Measurements from ENCODE around the gene PLXND1.
"Not testable (repeated sequence)": the region's sequence is repeated elsewhere in the genome, so short reads cannot be mapped to it uniquely, and the experiment has no call there.

PLXND1 gene

DNA sequence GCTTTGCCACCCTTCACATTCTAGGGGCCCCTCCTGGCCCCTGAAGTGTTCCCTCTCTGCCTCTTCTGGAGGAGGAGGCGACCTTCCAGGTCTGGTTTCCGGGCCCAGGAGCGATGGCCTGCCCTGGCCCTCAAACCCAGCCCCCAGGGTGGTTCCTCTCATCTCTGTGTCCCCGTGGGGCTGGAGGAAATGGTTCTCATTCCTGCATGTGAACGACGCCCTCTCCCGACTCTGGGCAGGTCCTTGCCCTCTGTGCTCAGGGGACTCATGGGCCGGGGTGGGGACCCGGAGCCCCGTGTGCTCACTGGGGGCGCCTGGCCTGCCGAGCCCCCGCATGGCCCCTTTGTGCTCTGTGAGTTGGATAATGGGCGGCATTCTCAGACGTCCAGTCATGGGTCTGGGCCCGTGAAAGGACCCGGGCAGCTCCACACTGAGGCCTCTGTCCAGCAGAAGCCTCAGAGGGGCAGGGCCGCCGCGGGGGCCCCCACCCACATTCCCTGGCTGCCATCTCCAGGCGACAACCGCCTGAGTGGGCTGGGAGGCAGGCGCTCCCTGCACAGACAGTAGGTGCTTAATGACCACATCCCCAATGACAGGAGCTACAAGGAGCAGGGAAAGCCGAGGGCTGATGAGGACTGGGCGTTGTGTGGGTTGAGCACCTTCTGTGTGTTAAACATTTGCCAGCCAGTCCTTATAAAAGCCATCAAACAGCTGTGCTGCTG, 5.5 kb upstream of the PLXND1 start:
- Histone ChIP-seq H3K9ac (ENCODE audit: low read depth, low read length) (peak overlapping the region; percentile 58; the same call in 1 of the 2 replicates), H3K9me3 (ENCODE audit: insufficient read depth, low read depth, low read length) (no peaks in the 10 kb centered on the region), H3K36me3 (ENCODE audit: insufficient read depth, low read length) (no peaks in the 10 kb centered on the region), H3K4me3 (ENCODE audit: low read length) (no peak overlapping the region), H3K27ac (ENCODE audit: low read depth, low read length) (peak overlapping the region; percentile 61), H3K27me3 (ENCODE audit: insufficient read depth, low read length) (peaks cover 3% of the 10 kb centered on the region; the same call in 1 of the 2 replicates), H3K4me1 (ENCODE audit: insufficient read depth, low read length) (peaks cover 17% of the 10 kb centered on the region)
- 32% methylated on average over 25 of the region's 25 CpGs for WGBS

- Histone ChIP-seq H3K9ac (ENCODE audit: low read depth, low read length) (peak overlapping the region; percentile 58; the same call in 1 of the 2 replicates), H3K4me1 (ENCODE audit: insufficient read depth, low read length) (peaks cover 17% of the 10 kb centered on the region), H3K27ac (ENCODE audit: low read depth, low read length) (peak overlapping the region; percentile 56), H3K4me3 (ENCODE audit: low read length) (no peak overlapping the region), H3K27me3 (ENCODE audit: insufficient read depth, low read length) (peaks cover 3% of the 10 kb centered on the region; the same call in 1 of the 2 replicates), H3K9me3 (ENCODE audit: insufficient read depth, low read depth, low read length) (no peaks in the 10 kb centered on the region), H3K36me3 (ENCODE audit: insufficient read depth, low read length) (no peaks in the 10 kb centered on the region)
- 86% methylated on average over 9 of the region's 9 CpGs for WGBS
These were observed 4.9 kb upstream of the PLXND1 start for GRCh38 chr3:129611446-129611800.

GRCh38 chr3:129610794-129611445, 4.4 kb upstream of the PLXND1 start:
- not testable (repeated sequence) for H3K4me3 ChIP-seq (ENCODE audit: low read length); H3K36me3 ChIP-seq (ENCODE audit: insufficient read depth, low read length); H3K27me3 ChIP-seq (ENCODE audit: insufficient read depth, low read length); H3K27ac ChIP-seq (ENCODE audit: low read depth, low read length); H3K9me3 ChIP-seq (ENCODE audit: insufficient read depth, low read depth, low read length); H3K9ac ChIP-seq (ENCODE audit: low read depth, low read length)
- 90% methylated on average over 9 of the region's 11 CpGs for WGBS
- peaks cover 17% of the 10 kb centered on the region for H3K4me1 ChIP-seq (ENCODE audit: insufficient read depth, low read length)

- Histone ChIP-seq H3K9ac (ENCODE audit: low read depth, low read length) (no peak overlapping the region), H3K4me1 (ENCODE audit: insufficient read depth, low read length) (peaks cover 17% of the 10 kb centered on the region), H3K27me3 (ENCODE audit: insufficient read depth, low read length) (peaks cover 14% of the 10 kb centered on the region), H3K4me3 (ENCODE audit: low read length) (no peak overlapping the region), H3K27ac (ENCODE audit: low read depth, low read length) (no peak overlapping the region), H3K36me3 (ENCODE audit: insufficient read depth, low read length) (no peaks in the 10 kb centered on the region), H3K9me3 (ENCODE audit: insufficient read depth, low read depth, low read length) (no peaks in the 10 kb centered on the region)
- 55% methylated on average over 10 of the region's 10 CpGs for WGBS
These were observed 3.8 kb upstream of the PLXND1 start for GRCh38 chr3:129610276-129610675.

DNA sequence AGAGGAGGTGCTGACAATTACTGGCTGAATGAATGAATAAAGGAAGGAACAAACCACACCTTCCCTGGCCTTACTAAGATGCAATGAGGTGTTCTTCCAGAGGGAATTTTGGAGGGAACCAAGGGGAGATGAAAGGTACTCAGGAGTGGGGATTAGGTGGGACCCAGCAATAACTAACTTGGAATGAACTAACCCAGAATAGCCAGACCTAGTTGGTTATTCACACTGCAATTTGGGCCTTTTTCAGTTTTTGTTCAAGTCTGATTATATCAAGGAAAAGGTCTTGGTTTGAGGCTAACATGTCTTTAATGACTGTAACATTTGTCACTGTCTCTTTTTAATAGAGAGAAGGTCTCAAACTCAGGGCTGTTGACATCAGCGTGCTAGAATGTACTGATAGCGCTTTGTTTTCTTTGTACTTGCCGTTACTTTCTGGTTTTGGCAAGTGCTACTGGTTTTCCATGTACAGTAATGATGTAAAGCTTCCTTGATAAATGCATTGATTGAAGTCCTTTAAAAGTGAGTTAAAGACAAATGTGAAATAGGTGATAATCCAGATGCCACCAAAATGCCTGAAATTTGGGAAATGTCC, 3.2 kb upstream of the PLXND1 start:
- WGBS = 86% methylated on average over 3 of the region's 3 CpGs
- H3K4me1 ChIP-seq (ENCODE audit: insufficient read depth, low read length) = peaks cover 19% of the 10 kb centered on the region

GRCh38 chr3:129608936-129609590, 2.6 kb upstream of the PLXND1 start:
- WGBS = 84% methylated on average over 4 of the region's 4 CpGs
- no peak overlapping the region for H3K27ac ChIP-seq (ENCODE audit: low read depth, low read length)
- H3K36me3 ChIP-seq (ENCODE audit: insufficient read depth, low read length) = no peaks in the 10 kb centered on the region

More for the DNA sequence above, 3.2 kb upstream of the PLXND1 start:
- H3K9me3 ChIP-seq (ENCODE audit: insufficient read depth, low read depth, low read length) = no peaks in the 10 kb centered on the region
- H3K4me3 ChIP-seq (ENCODE audit: low read length) = no peak overlapping the region
- no peak overlapping the region for H3K9ac ChIP-seq (ENCODE audit: low read depth, low read length)
- peaks cover 19% of the 10 kb centered on the region for H3K27me3 ChIP-seq (ENCODE audit: insufficient read depth, low read length)
- H3K27ac ChIP-seq (ENCODE audit: low read depth, low read length) = no peak overlapping the region
- no peaks in the 10 kb centered on the region for H3K36me3 ChIP-seq (ENCODE audit: insufficient read depth, low read length)

GRCh38 chr3:129608087-129608935, 1.8 kb upstream of the PLXND1 start:
- H3K27me3 ChIP-seq (ENCODE audit: insufficient read depth, low read length) = peaks cover 24% of the 10 kb centered on the region
- H3K36me3 ChIP-seq (ENCODE audit: insufficient read depth, low read length) = no peaks in the 10 kb centered on the region
- no peak overlapping the region for H3K9ac ChIP-seq (ENCODE audit: low read depth, low read length)
- no peak overlapping the region for H3K27ac ChIP-seq (ENCODE audit: low read depth, low read length)
- H3K4me3 ChIP-seq (ENCODE audit: low read length) = no peak overlapping the region
- WGBS = 60% methylated on average over 17 of the region's 17 CpGs
- peaks cover 28% of the 10 kb centered on the region for H3K4me1 ChIP-seq (ENCODE audit: insufficient read depth, low read length)
- H3K9me3 ChIP-seq (ENCODE audit: insufficient read depth, low read depth, low read length) = no peaks in the 10 kb centered on the region

More at GRCh38 chr3:129608936-129609590, 2.6 kb upstream of the PLXND1 start:
- Histone ChIP-seq H3K4me1 (ENCODE audit: insufficient read depth, low read length) (peaks cover 23% of the 10 kb centered on the region), H3K27me3 (ENCODE audit: insufficient read depth, low read length) (peaks cover 24% of the 10 kb centered on the region), H3K9me3 (ENCODE audit: insufficient read depth, low read depth, low read length) (no peaks in the 10 kb centered on the region), H3K4me3 (ENCODE audit: low read length) (no peak overlapping the region), H3K9ac (ENCODE audit: low read depth, low read length) (no peak overlapping the region)

DNA sequence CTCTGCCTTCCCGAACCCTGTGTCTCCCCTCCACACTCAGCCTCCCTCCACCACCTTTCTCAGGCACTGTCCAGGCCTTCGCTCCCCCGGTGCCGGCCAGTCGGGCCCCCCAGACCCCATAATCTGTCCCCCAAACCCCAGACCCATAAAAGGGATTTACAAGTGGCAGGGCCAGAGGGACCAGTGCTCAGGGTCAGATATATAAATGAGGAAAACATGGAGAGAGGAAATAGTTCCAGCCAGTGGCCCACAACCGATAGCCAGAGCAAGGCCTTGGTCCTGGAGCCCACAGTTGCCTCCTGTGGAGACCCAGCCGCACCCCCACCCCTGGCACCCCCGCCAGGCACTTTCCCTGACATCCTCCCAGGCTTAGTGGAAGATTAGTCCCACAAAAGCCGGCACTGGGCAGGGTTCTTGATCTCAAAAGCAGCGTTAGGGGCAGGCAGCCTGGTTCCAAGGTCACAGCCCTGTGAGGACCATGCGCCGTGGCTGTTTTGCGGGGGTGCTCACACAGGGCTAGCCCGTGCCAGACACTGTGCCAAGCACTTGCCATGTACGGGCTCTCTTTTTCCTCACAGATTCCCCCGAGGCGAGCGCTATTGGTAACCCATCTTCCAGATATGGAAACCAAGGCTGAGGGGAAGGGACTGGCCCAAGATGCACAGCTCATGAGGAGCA, 1.1 kb upstream of the PLXND1 start:
- peak overlapping the region; percentile 68; the same call in 1 of the 2 replicates for H3K9ac ChIP-seq (ENCODE audit: low read depth, low read length)
- H3K27ac ChIP-seq (ENCODE audit: low read depth, low read length) = peak overlapping the region; percentile 66; the same call in 1 of the 2 replicates
- H3K4me3 ChIP-seq (ENCODE audit: low read length) = peak overlapping the region; percentile 79
- H3K36me3 ChIP-seq (ENCODE audit: insufficient read depth, low read length) = no peaks in the 10 kb centered on the region
- peaks cover 36% of the 10 kb centered on the region for H3K4me1 ChIP-seq (ENCODE audit: insufficient read depth, low read length)
- H3K9me3 ChIP-seq (ENCODE audit: insufficient read depth, low read depth, low read length) = no peaks in the 10 kb centered on the region
- H3K27me3 ChIP-seq (ENCODE audit: insufficient read depth, low read length) = peaks cover 24% of the 10 kb centered on the region
- WGBS = 46% methylated on average over 18 of the region's 18 CpGs

DNA sequence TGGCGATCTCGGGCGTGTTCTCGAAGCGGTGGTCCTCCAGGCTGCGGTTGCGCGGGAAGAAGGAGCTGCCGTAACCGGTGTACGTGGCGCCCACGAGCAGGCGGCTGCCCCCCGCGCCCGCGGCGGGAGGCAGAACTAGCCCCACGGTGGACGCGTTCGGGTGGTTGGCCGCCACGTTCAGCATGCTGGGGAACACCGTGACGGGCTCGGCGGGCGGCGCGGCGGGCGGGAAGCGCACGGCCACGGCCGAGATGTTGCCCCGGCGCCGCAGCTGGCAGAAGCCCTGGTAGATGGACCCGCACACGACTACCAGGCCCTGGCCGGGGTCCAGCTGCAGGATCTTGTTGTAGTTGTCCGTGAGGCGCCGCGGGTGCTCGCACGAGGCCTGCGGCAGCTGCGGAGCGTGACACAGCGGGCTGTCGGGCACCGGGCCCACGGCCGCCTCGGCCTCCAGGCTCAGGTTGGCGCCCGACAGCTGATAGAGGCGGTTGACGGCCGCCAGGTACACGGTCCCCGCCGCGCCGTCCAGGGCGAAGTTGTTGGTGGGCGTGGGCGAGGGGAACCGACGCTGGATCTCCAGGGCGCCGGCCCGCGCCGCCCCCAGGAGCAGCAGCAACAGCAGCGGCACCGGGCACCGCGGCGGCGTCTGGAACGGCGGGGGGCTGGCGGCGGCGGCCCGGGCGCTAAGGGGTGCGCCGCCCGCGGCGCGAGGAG, 397 bp downstream of the PLXND1 start:
- Histone ChIP-seq H3K36me3 (ENCODE audit: insufficient read depth, low read length) (no peaks in the 10 kb centered on the region), H3K9me3 (ENCODE audit: insufficient read depth, low read depth, low read length) (no peaks in the 10 kb centered on the region), H3K27ac (ENCODE audit: low read depth, low read length) (no peak overlapping the region), H3K4me3 (ENCODE audit: low read length) (peak overlapping the region; percentile 68), H3K27me3 (ENCODE audit: insufficient read depth, low read length) (peaks cover 24% of the 10 kb centered on the region), H3K9ac (ENCODE audit: low read depth, low read length) (peak overlapping the region; percentile 67), H3K4me1 (ENCODE audit: insufficient read depth, low read length) (peaks cover 30% of the 10 kb centered on the region)
- WGBS = 2% methylated on average over 98 of the region's 98 CpGs
